Measurements from ENCODE around the gene ADAMTS13.

The ADAMTS13 gene

GRCh38 chr9:133425049-133425632 lies 3.0 kb downstream of the ADAMTS13 start:
- H3K4me3 ChIP-seq (ENCODE audit: low read length): no peak overlapping the region
- no peak for TF ChIP-seq CTCF (IDR thresholded peaks at IDR 0.05; ENCODE audit: insufficient read depth, low read depth, low read length, missing control alignments)
- DNase-seq (ENCODE audit: low read depth): no peak

GRCh38 chr9:133426011-133426410 lies 3.8 kb downstream of the ADAMTS13 start:
- no peak overlapping the region for H3K4me3 ChIP-seq (ENCODE audit: low read length)
- TF ChIP-seq CTCF (IDR thresholded peaks at IDR 0.05; ENCODE audit: insufficient read depth, low read depth, low read length, missing control alignments): no peak
- no peak for DNase-seq (ENCODE audit: low read depth)

- DNase-seq (ENCODE audit: low read depth): no peak
- TF ChIP-seq CTCF (IDR thresholded peaks at IDR 0.05; ENCODE audit: insufficient read depth, low read depth, low read length, missing control alignments): no peak
- no peak overlapping the region for H3K4me3 ChIP-seq (ENCODE audit: low read length)
Observed at GRCh38 chr9:133427658-133428348, 5.6 kb downstream of the ADAMTS13 start.

GRCh38 chr9:133428617-133429101 lies 6.5 kb downstream of the ADAMTS13 start:
- no peak overlapping the region for H3K4me3 ChIP-seq (ENCODE audit: low read length)
- DNase-seq (ENCODE audit: low read depth): peak; percentile 25
- TF ChIP-seq CTCF (IDR thresholded peaks at IDR 0.05; ENCODE audit: insufficient read depth, low read depth, low read length, missing control alignments): no peak

GRCh38 chr9:133429214-133429613 lies 7.0 kb downstream of the ADAMTS13 start:
- H3K4me3 ChIP-seq (ENCODE audit: low read length): no peak overlapping the region

GRCh38 chr9:133429641-133430161 lies 7.5 kb downstream of the ADAMTS13 start:
- no peak overlapping the region for H3K4me3 ChIP-seq (ENCODE audit: low read length)
- peak; percentile 48 for TF ChIP-seq CTCF (IDR thresholded peaks at IDR 0.05; ENCODE audit: insufficient read depth, low read depth, low read length, missing control alignments)
- DNase-seq (ENCODE audit: low read depth): peak; percentile 47

More at GRCh38 chr9:133429214-133429613, 7.0 kb downstream of the ADAMTS13 start:
- no peak for TF ChIP-seq CTCF (IDR thresholded peaks at IDR 0.05; ENCODE audit: insufficient read depth, low read depth, low read length, missing control alignments)
- no peak for DNase-seq (ENCODE audit: low read depth)

All from epithelial cell of esophagus (primary cell).